ENCODE data around the gene MARCO. TPM values are rescaled to one million over a fixed set of nuclear protein-coding genes. Genes with fewer than 3 reads are reported as not detected.

Gene MARCO
- total and polyA plus RNA-seq, 2 donors (not counting 3 experiments of a cell fraction or from before 2014, with no cell fraction given) = not detected

- Histone ChIP-seq H3K9ac (replicated peaks; ENCODE audit: extremely low read depth, insufficient read depth, low read length) (no peak overlapping the region), H3K36me3 (ENCODE audit: control insufficient read depth in 2 of 2, extremely low read depth in 1 of 2, insufficient read depth in 2 of 2, low read length in 2 of 2) (no peaks in the 10 kb centered on the region), H2AFZ (ENCODE audit: low read depth, low read length) (no peak overlapping the region), H3K79me2 (ENCODE audit: control insufficient read depth, insufficient read depth, low read length) (no peaks in the 10 kb centered on the region), H3K27me3 (ENCODE audit: control insufficient read depth in 2 of 2, insufficient read depth in 2 of 2, low read length in 2 of 2) (no peaks in the 10 kb centered on the region), H3K27ac (ENCODE audit: insufficient read depth, low read depth, low read length) (no peak overlapping the region), H3K4me1 (ENCODE audit: control insufficient read depth, extremely low read depth, insufficient read depth, low read length) (no peaks in the 10 kb centered on the region), H3K4me2 (ENCODE audit: insufficient read depth, low read length) (no peak overlapping the region), H3K9me3 (replicated peaks; ENCODE audit: control insufficient read depth, insufficient read depth, low read length) (no peaks in the 10 kb centered on the region), H3K9me1 (replicated peaks; ENCODE audit: control insufficient read depth, extremely low read depth, insufficient read depth, low read length) (no peaks in the 10 kb centered on the region), H3K4me3 (replicated peaks in 1 of 3; ENCODE audit: insufficient read depth in 1 of 3, low read depth in 1 of 3, low read length in 3 of 3) (no peak overlapping the region), H4K20me1 (replicated peaks; ENCODE audit: control insufficient read depth, extremely low read depth, insufficient read depth, low read length) (no peaks in the 10 kb centered on the region)
- dilution Hi-C loops (cut with MboI; ENCODE audit: extremely low pct_ligation_motif_present, low sequenced_read_pairs) = no loop called here
- ChIA-PET POLR2A (no interaction called here), CTCF (no interaction called here)
- no peak for TF ChIP-seq JUN (IDR thresholded peaks at IDR 0.05; ENCODE audit: borderline replicate concordance, insufficient read depth, insufficient read length, low read depth)
- TF ChIP-seq POLR2AphosphoS5 (IDR thresholded peaks at IDR 0.05; ENCODE audit: insufficient read depth, low read depth, low read length) = no peak
- TF ChIP-seq GATA2 (IDR thresholded peaks at IDR 0.05; ENCODE audit: insufficient read depth, insufficient read length, low read depth, low read length) = no peak
- TF ChIP-seq, protein P1, sequence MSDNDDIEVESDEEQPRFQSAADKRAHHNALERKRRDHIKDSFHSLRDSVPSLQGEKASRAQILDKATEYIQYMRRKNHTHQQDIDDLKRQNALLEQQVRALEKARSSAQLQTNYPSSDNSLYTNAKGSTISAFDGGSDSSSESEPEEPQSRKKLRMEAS (IDR thresholded peaks at IDR 0.05; ENCODE audit: insufficient read depth, insufficient read length) = no peak
- TF ChIP-seq, protein P2, sequence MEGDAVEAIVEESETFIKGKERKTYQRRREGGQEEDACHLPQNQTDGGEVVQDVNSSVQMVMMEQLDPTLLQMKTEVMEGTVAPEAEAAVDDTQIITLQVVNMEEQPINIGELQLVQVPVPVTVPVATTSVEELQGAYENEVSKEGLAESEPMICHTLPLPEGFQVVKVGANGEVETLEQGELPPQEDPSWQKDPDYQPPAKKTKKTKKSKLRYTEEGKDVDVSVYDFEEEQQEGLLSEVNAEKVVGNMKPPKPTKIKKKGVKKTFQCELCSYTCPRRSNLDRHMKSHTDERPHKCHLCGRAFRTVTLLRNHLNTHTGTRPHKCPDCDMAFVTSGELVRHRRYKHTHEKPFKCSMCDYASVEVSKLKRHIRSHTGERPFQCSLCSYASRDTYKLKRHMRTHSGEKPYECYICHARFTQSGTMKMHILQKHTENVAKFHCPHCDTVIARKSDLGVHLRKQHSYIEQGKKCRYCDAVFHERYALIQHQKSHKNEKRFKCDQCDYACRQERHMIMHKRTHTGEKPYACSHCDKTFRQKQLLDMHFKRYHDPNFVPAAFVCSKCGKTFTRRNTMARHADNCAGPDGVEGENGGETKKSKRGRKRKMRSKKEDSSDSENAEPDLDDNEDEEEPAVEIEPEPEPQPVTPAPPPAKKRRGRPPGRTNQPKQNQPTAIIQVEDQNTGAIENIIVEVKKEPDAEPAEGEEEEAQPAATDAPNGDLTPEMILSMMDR (IDR thresholded peaks at IDR 0.05; ENCODE audit: extremely low read depth in 1 of 2, insufficient read depth in 1 of 2, low read depth in 1 of 2, low read length in 2 of 2) = no peak
- no peak for TF ChIP-seq EZH2 (IDR thresholded peaks at IDR 0.05; ENCODE audit: borderline replicate concordance, low read depth, low read length, severe bottlenecking)
- no peak for TF ChIP-seq POLR2A (IDR thresholded peaks at IDR 0.05; ENCODE audit: low read depth, low read length)
- TF ChIP-seq MYC (IDR thresholded peaks at IDR 0.05; ENCODE audit: low read depth, low read length) = no peak
- TF ChIP-seq FOS (IDR thresholded peaks at IDR 0.05; ENCODE audit: borderline replicate concordance, insufficient read depth, low read length) = no peak
- no peak for DNase-seq (ENCODE audit: low read depth, low spot score)
- intact Hi-C loops (cut with micrococcal nuclease) = loop anchor here (10.0 kb wide), 1 partner anchor 249 kb away; no protein-coding TSS in a partner anchor
- no TSS peak for BruUV-seq (replicated peaks)
- FAIRE-seq = no peak
Observed at GRCh38 chr2:119015845-119016244, 73.9 kb downstream of the MARCO start.
